Measurements from ENCODE around the gene EXOC2. TPM values are rescaled to one million over a fixed set of nuclear protein-coding genes. Genes with fewer than 3 reads are reported as not detected.

EXOC2 gene
- total RNA-seq, 1 experiment from 2014 or later: 45.7 TPM

DNA sequence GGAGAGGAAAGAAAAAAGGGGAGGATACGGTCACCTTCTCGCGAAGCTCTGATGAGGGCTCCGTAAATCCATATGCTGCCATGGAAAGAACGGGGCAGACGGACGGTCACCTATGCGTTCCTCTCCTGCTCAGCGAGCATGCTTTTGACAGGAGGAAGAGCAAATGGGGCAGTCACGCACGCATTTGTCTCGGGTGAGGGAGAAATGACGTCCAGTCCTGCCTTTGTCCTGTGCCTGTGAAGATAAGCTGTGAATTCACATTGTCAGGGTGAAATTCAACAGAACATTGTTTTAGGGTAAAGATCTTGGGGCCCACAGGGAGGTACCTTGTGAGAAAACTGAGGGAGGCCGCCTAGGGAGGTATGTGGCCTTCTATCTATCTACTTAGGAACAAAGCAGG lies 217.6 kb downstream of the EXOC2 start:
- TF ChIP-seq ETV6 (CRISPR knock-in tag; IDR thresholded peaks at IDR 0.05) (no peak), RORB (CRISPR knock-in tag; IDR thresholded peaks at IDR 0.05) (no peak), ZBTB21 (CRISPR knock-in tag; IDR thresholded peaks at IDR 0.05; ENCODE audit: borderline replicate concordance) (no peak), RELA (CRISPR knock-in tag; IDR thresholded peaks at IDR 0.05; ENCODE audit: borderline replicate concordance) (no peak), ZNF121 (CRISPR knock-in tag; IDR thresholded peaks at IDR 0.05) (no peak)
- ChIA-PET CTCF (interaction anchor here (0.6 kb wide), 1 partner anchor 100 kb away, joined by 3 read pairs; no protein-coding TSS in a partner anchor), POLR2A (no interaction called here)
- Mint-ChIP-seq H3K4me3 (no peak overlapping the region), H3K27ac (no peak overlapping the region), H3K27me3 (ENCODE audit: low read depth) (no peaks in the 10 kb centered on the region), H3K9me3 (0 out of 2 replicates have a peak, but pooled peaks cover 5% of the 10 kb centered on the region), H3K36me3 (no peaks in the 10 kb centered on the region), H3K4me1 (0 out of 2 replicates have a peak, but pooled peaks cover 5% of the 10 kb centered on the region)
- DNase-seq (ENCODE audit: low spot score) (no peak), ATAC-seq (no peak)

DNA sequence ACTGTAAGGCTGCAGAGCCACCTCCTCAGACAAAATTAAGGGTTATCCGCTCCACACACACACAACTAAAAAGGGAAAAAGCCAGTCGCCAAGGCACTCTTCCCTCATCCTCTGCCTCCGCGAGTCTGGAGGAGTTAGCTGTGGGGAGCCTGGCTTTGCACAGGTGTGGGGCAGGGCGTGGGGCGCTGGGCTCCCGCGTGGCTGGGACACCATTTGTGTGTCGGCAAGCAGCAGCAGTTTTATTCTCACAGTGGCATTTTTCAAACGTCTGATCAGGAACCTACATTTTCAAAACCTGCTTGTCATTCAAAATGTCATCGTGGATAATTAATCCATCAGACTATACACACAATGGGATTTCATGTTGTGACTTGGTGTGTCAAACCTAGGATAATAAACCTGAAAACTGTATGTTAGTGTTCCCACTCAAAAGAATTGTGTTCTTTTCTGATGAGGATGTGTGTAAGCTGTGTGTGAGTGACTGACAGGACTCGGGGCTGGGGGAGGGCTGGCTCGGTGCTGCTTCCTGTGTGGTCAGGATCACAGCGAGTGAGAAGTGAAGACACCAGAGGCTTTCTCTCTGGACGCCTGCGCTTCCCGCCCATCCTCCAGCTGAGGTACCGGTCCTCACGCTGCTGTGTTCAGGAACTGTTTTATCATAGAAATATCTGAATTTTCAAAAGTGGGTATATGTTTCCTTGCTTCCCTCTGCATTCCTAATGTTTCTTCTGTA lies 218.3 kb downstream of the EXOC2 start:
- Mint-ChIP-seq H3K4me3 (no peak overlapping the region), H3K27me3 (ENCODE audit: low read depth) (no peaks in the 10 kb centered on the region), H3K36me3 (no peaks in the 10 kb centered on the region), H3K4me1 (0 out of 2 replicates have a peak, but pooled peaks cover 5% of the 10 kb centered on the region), H3K9me3 (no peaks in the 10 kb centered on the region), H3K27ac (no peak overlapping the region)
- ChIA-PET POLR2A (no interaction called here), CTCF (no interaction called here)
- peak; percentile 40; the same call in 1 of the 2 replicates for ATAC-seq
- DNase-seq (ENCODE audit: low spot score): no peak
- TF ChIP-seq, protein P1, sequence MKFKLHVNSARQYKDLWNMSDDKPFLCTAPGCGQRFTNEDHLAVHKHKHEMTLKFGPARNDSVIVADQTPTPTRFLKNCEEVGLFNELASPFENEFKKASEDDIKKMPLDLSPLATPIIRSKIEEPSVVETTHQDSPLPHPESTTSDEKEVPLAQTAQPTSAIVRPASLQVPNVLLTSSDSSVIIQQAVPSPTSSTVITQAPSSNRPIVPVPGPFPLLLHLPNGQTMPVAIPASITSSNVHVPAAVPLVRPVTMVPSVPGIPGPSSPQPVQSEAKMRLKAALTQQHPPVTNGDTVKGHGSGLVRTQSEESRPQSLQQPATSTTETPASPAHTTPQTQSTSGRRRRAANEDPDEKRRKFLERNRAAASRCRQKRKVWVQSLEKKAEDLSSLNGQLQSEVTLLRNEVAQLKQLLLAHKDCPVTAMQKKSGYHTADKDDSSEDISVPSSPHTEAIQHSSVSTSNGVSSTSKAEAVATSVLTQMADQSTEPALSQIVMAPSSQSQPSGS (CRISPR knock-in tag; IDR thresholded peaks at IDR 0.05; ENCODE audit: borderline replicate concordance, low read depth): no peak
- TF ChIP-seq, protein P2, sequence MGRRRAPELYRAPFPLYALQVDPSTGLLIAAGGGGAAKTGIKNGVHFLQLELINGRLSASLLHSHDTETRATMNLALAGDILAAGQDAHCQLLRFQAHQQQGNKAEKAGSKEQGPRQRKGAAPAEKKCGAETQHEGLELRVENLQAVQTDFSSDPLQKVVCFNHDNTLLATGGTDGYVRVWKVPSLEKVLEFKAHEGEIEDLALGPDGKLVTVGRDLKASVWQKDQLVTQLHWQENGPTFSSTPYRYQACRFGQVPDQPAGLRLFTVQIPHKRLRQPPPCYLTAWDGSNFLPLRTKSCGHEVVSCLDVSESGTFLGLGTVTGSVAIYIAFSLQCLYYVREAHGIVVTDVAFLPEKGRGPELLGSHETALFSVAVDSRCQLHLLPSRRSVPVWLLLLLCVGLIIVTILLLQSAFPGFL (CRISPR knock-in tag; IDR thresholded peaks at IDR 0.05; ENCODE audit: borderline replicate concordance): no peak
- TF ChIP-seq, protein P3, sequence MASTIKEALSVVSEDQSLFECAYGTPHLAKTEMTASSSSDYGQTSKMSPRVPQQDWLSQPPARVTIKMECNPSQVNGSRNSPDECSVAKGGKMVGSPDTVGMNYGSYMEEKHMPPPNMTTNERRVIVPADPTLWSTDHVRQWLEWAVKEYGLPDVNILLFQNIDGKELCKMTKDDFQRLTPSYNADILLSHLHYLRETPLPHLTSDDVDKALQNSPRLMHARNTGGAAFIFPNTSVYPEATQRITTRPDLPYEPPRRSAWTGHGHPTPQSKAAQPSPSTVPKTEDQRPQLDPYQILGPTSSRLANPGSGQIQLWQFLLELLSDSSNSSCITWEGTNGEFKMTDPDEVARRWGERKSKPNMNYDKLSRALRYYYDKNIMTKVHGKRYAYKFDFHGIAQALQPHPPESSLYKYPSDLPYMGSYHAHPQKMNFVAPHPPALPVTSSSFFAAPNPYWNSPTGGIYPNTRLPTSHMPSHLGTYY (CRISPR knock-in tag; IDR thresholded peaks at IDR 0.05): no peak
- TF ChIP-seq, protein P4, sequence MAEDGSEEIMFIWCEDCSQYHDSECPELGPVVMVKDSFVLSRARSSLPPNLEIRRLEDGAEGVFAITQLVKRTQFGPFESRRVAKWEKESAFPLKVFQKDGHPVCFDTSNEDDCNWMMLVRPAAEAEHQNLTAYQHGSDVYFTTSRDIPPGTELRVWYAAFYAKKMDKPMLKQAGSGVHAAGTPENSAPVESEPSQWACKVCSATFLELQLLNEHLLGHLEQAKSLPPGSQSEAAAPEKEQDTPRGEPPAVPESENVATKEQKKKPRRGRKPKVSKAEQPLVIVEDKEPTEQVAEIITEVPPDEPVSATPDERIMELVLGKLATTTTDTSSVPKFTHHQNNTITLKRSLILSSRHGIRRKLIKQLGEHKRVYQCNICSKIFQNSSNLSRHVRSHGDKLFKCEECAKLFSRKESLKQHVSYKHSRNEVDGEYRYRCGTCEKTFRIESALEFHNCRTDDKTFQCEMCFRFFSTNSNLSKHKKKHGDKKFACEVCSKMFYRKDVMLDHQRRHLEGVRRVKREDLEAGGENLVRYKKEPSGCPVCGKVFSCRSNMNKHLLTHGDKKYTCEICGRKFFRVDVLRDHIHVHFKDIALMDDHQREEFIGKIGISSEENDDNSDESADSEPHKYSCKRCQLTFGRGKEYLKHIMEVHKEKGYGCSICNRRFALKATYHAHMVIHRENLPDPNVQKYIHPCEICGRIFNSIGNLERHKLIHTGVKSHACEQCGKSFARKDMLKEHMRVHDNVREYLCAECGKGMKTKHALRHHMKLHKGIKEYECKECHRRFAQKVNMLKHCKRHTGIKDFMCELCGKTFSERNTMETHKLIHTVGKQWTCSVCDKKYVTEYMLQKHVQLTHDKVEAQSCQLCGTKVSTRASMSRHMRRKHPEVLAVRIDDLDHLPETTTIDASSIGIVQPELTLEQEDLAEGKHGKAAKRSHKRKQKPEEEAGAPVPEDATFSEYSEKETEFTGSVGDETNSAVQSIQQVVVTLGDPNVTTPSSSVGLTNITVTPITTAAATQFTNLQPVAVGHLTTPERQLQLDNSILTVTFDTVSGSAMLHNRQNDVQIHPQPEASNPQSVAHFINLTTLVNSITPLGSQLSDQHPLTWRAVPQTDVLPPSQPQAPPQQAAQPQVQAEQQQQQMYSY (CRISPR knock-in tag; IDR thresholded peaks at IDR 0.05): no peak
- TF ChIP-seq, protein P5, sequence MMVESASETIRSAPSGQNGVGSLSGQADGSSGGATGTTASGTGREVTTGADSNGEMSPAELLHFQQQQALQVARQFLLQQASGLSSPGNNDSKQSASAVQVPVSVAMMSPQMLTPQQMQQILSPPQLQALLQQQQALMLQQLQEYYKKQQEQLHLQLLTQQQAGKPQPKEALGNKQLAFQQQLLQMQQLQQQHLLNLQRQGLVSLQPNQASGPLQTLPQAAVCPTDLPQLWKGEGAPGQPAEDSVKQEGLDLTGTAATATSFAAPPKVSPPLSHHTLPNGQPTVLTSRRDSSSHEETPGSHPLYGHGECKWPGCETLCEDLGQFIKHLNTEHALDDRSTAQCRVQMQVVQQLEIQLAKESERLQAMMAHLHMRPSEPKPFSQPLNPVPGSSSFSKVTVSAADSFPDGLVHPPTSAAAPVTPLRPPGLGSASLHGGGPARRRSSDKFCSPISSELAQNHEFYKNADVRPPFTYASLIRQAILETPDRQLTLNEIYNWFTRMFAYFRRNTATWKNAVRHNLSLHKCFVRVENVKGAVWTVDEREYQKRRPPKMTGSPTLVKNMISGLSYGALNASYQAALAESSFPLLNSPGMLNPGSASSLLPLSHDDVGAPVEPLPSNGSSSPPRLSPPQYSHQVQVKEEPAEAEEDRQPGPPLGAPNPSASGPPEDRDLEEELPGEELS (CRISPR knock-in tag; IDR thresholded peaks at IDR 0.05): no peak
- TF ChIP-seq, protein P6, sequence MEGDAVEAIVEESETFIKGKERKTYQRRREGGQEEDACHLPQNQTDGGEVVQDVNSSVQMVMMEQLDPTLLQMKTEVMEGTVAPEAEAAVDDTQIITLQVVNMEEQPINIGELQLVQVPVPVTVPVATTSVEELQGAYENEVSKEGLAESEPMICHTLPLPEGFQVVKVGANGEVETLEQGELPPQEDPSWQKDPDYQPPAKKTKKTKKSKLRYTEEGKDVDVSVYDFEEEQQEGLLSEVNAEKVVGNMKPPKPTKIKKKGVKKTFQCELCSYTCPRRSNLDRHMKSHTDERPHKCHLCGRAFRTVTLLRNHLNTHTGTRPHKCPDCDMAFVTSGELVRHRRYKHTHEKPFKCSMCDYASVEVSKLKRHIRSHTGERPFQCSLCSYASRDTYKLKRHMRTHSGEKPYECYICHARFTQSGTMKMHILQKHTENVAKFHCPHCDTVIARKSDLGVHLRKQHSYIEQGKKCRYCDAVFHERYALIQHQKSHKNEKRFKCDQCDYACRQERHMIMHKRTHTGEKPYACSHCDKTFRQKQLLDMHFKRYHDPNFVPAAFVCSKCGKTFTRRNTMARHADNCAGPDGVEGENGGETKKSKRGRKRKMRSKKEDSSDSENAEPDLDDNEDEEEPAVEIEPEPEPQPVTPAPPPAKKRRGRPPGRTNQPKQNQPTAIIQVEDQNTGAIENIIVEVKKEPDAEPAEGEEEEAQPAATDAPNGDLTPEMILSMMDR (IDR thresholded peaks at IDR 0.05): no peak
- no peak for TF ChIP-seq ZNF121 (CRISPR knock-in tag; IDR thresholded peaks at IDR 0.05)
- TF ChIP-seq ZNF232 (CRISPR knock-in tag; IDR thresholded peaks at IDR 0.05): no peak
- TF ChIP-seq ZNF671 (CRISPR knock-in tag; IDR thresholded peaks at IDR 0.05): no peak
- no peak for TF ChIP-seq GTF2I (CRISPR knock-in tag; conservative IDR thresholded peaks at IDR 0.05)
- no peak for TF ChIP-seq CBFB (CRISPR knock-in tag; IDR thresholded peaks at IDR 0.05; ENCODE audit: low read depth)
- TF ChIP-seq ZNF263 (CRISPR knock-in tag; IDR thresholded peaks at IDR 0.05; ENCODE audit: low read depth): no peak
- TF ChIP-seq ZNF423 (CRISPR knock-in tag; IDR thresholded peaks at IDR 0.05): no peak

All from WTC11 (cell line).